ENCODE results near the gene TCF3. TPM values are rescaled to one million over a fixed set of nuclear protein-coding genes. Genes with fewer than 3 reads are reported as not detected.

The TCF3 gene
- total and polyA plus RNA-seq, 2 of the 8 experiments (the other 6 are each of a cell fraction or from before 2014, with no cell fraction given): 241 to 348 TPM

GRCh38 chr19:1672769-1673644 lies 20.6 kb upstream of the TCF3 start (continued):
- TF ChIP-seq, protein P1, sequence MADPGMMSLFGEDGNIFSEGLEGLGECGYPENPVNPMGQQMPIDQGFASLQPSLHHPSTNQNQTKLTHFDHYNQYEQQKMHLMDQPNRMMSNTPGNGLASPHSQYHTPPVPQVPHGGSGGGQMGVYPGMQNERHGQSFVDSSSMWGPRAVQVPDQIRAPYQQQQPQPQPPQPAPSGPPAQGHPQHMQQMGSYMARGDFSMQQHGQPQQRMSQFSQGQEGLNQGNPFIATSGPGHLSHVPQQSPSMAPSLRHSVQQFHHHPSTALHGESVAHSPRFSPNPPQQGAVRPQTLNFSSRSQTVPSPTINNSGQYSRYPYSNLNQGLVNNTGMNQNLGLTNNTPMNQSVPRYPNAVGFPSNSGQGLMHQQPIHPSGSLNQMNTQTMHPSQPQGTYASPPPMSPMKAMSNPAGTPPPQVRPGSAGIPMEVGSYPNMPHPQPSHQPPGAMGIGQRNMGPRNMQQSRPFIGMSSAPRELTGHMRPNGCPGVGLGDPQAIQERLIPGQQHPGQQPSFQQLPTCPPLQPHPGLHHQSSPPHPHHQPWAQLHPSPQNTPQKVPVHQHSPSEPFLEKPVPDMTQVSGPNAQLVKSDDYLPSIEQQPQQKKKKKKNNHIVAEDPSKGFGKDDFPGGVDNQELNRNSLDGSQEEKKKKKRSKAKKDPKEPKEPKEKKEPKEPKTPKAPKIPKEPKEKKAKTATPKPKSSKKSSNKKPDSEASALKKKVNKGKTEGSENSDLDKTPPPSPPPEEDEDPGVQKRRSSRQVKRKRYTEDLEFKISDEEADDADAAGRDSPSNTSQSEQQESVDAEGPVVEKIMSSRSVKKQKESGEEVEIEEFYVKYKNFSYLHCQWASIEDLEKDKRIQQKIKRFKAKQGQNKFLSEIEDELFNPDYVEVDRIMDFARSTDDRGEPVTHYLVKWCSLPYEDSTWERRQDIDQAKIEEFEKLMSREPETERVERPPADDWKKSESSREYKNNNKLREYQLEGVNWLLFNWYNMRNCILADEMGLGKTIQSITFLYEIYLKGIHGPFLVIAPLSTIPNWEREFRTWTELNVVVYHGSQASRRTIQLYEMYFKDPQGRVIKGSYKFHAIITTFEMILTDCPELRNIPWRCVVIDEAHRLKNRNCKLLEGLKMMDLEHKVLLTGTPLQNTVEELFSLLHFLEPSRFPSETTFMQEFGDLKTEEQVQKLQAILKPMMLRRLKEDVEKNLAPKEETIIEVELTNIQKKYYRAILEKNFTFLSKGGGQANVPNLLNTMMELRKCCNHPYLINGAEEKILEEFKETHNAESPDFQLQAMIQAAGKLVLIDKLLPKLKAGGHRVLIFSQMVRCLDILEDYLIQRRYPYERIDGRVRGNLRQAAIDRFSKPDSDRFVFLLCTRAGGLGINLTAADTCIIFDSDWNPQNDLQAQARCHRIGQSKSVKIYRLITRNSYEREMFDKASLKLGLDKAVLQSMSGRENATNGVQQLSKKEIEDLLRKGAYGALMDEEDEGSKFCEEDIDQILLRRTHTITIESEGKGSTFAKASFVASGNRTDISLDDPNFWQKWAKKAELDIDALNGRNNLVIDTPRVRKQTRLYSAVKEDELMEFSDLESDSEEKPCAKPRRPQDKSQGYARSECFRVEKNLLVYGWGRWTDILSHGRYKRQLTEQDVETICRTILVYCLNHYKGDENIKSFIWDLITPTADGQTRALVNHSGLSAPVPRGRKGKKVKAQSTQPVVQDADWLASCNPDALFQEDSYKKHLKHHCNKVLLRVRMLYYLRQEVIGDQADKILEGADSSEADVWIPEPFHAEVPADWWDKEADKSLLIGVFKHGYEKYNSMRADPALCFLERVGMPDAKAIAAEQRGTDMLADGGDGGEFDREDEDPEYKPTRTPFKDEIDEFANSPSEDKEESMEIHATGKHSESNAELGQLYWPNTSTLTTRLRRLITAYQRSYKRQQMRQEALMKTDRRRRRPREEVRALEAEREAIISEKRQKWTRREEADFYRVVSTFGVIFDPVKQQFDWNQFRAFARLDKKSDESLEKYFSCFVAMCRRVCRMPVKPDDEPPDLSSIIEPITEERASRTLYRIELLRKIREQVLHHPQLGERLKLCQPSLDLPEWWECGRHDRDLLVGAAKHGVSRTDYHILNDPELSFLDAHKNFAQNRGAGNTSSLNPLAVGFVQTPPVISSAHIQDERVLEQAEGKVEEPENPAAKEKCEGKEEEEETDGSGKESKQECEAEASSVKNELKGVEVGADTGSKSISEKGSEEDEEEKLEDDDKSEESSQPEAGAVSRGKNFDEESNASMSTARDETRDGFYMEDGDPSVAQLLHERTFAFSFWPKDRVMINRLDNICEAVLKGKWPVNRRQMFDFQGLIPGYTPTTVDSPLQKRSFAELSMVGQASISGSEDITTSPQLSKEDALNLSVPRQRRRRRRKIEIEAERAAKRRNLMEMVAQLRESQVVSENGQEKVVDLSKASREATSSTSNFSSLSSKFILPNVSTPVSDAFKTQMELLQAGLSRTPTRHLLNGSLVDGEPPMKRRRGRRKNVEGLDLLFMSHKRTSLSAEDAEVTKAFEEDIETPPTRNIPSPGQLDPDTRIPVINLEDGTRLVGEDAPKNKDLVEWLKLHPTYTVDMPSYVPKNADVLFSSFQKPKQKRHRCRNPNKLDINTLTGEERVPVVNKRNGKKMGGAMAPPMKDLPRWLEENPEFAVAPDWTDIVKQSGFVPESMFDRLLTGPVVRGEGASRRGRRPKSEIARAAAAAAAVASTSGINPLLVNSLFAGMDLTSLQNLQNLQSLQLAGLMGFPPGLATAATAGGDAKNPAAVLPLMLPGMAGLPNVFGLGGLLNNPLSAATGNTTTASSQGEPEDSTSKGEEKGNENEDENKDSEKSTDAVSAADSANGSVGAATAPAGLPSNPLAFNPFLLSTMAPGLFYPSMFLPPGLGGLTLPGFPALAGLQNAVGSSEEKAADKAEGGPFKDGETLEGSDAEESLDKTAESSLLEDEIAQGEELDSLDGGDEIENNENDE (IDR thresholded peaks at IDR 0.05; ENCODE audit: insufficient replicate concordance, low read length): no peak
- no peak for TF ChIP-seq KDM5A (IDR thresholded peaks at IDR 0.05; ENCODE audit: low read length)
- TF ChIP-seq ATF3 (IDR thresholded peaks at IDR 0.05; ENCODE audit: insufficient read depth, low read depth, low read length): no peak
- TF ChIP-seq YY1 (IDR thresholded peaks at IDR 0.05; ENCODE audit: low read depth, low read length): no peak
- no peak for TF ChIP-seq POLR2AphosphoS5 (IDR thresholded peaks at IDR 0.05; ENCODE audit: low read depth, low read length)
- no peak for TF ChIP-seq BRCA1 (IDR thresholded peaks at IDR 0.05; ENCODE audit: low read depth, low read length)

Measured in H1 (cell line).